NOMO-1 treated with dmso at 0.1 percent for 144 hours (cell line): ENCODE measurements around the gene RAB11FIP3.

ENCODE experiments used
- DNase-seq: peaks from one replicate; lab custom pipeline; 2025; ENCODE audit not compliant: unreplicated experiment; lab: John Stamatoyannopoulos, UW

Gene RAB11FIP3

GRCh38 chr16:389352-389751 is 36.1 kb upstream of the RAB11FIP3 start:
- no peak for DNase-seq

DNA sequence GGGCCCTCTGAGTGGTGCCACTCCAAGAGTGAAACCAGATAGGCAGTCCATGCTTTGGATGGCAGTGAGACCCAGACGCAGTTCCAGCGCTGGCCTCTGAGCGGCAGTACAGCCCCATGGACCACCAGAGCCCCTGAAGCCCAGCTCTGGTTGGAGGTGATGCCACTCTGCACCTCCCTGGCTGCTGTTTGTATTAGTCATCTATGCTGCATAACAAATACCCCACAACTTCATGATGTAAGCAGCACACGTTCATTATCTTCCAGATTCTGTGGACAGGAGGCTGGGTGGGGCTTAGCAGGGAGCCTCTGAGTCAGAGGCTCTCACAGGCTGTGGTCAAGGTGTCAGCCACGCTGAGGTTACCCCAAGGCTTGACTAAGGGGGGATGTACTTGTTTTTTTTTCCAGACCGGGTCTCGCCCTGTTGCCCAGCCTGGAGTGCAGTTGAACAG is 33.5 kb upstream of the RAB11FIP3 start:
- peak; percentile 50 for DNase-seq

- no peak for DNase-seq
Observed at GRCh38 chr16:392450-393030, 32.9 kb upstream of the RAB11FIP3 start.

- no peak for DNase-seq
Observed at GRCh38 chr16:396199-396598, 29.2 kb upstream of the RAB11FIP3 start.

DNA sequence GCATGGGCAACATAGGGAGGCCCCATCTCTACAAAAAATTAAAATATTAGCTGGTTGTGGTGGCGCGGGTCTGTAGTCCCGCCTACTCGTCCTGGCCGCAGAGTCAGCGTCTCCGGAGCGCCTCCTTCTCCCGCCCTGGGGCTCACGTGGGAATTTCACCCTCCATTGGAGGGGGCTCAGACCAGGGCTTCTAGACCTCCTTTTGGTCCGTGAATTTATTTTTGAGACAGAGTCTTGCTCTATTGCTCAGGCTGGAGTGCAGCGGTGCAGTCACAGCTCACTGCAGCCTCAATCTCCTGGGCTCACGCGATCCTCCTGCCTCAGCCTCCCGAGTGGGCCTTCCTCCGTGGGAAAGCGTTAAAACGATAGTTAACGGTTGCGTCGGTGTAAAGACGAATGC is 28.8 kb upstream of the RAB11FIP3 start:
- DNase-seq = peak; percentile 6

- DNase-seq = no peak
Observed at GRCh38 chr16:397135-397661, 28.3 kb upstream of the RAB11FIP3 start, which contains the start of gene NME4. TSS of gene NME4 (plus strand) at chr16:397199. CDS start at chr16:397223, 24 bp downstream.

- DNase-seq = peak; percentile 45
Observed at GRCh38 chr16:397736-398332, 27.6 kb upstream of the RAB11FIP3 start.

DNA sequence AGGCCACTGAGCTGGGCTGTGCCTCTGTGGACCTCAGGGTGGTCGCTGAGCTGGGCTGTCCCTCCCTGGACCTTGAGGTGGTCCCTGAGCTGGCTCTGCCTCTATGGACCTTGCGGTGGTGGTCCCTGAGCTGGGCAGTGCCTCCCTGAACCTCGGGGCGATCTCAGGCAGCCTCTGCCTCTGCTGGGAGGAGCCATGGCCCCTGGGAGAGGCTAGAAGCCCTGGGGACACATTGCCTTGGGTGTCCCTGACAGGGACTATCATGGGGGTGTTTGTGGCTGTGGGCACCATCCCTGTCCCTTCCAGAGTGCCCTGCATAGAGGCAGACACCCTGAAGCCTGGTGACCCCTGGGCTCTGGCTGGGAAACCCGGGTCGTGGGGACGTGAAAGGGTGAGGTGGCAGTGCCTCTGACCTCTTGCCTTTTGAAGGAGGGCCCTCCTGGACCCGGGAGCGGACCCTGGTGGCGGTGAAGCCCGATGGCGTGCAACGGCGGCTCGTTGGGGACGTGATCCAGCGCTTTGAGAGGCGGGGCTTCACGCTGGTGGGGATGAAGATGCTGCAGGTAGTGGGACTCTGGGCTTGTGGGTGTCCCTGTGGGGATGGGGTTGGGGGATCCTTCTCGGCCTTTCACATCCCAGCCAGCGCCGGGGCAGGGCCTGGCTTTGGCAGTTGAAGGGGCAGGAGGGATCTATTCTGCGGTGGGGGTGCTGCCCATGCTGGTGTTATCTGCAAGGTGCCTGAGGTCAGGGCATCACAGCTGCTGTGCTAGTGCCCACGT is 26.7 kb upstream of the RAB11FIP3 start:
- no peak for DNase-seq

DNA sequence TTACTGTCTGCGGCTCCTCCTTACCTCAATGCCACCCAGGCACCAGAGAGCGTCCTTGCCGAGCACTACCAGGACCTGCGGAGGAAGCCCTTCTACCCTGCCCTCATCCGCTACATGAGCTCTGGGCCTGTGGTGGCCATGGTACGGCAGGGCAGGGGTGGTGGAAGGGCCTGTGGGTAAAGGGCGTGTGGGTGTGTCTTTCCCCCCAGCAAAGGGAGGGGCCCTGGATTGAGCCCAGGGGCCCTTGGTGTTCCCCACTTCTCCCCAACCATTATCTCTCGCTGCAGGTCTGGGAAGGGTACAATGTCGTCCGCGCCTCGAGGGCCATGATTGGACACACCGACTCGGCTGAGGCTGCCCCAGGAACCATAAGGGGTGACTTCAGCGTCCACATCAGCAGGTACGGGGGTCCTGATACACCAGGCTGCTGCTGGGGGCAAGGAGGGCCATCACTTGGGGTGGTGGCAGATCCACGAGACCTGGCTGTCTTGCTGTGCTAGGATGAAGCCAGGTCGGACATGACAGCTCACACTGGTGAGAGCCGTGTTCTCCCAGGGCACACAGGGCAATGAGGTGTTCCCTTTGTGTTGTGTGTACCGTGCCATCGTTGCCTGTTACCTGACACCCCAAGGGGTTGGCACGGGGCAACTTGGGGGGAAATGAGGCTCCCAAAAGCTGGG is 26.0 kb upstream of the RAB11FIP3 start:
- DNase-seq = no peak

GRCh38 chr16:400061-400591 is 25.3 kb upstream of the RAB11FIP3 start:
- DNase-seq = no peak

GRCh38 chr16:401468-402348 is 23.7 kb upstream of the RAB11FIP3 start, which contains the start of gene DECR2:
TSS of gene DECR2 (plus strand) at chr16:401885. CDS start at chr16:401964, 79 bp downstream.
- DNase-seq = peak; percentile 69

DNA sequence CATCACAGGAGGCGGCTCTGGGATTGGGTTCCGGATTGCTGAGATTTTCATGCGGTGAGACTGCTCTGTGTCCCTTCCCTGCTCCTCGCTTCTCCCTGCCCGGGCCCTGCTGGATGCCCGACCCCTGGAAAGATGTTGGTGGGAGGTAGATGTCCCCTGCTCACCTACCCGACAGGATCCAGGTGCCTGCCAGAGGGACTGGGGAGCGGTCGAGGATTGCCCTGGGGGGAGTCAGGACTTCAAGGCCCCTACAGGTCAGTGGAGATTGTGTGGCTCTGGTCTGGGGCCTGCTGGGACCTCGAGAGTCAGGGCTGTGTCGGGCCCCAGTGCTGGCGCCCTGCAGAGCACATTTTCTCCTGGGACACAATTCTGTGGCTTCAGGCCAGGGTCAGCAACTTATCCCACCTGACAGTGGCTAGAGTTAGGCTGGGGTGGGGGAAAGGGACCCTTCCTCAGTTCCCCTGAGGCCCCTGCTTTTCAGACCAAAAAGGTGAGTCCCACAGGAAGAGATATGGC is 20.4 kb upstream of the RAB11FIP3 start:
- no peak for DNase-seq

- no peak for DNase-seq
Observed at GRCh38 chr16:405548-406506, 19.6 kb upstream of the RAB11FIP3 start.

DNA sequence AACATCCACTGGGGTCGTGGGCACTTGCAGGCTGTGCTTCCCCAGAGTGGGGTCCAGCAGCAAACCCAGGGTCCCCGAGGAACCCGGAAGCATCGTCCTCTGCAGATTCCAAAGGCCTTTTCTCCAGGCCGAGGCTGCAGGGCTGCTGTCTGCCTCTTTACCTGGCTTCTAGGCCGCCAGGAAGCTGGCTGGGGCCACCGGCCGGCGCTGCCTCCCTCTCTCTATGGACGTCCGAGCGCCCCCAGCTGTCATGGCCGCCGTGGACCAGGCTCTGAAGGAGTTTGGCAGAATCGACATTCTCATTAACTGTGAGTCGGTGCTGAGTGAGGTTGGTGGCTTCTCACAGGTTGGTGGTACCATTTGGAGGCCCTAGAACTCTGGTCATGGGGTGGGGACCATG is 18.2 kb upstream of the RAB11FIP3 start:
- no peak for DNase-seq

- DNase-seq = no peak
Observed at GRCh38 chr16:410516-411178, 14.8 kb upstream of the RAB11FIP3 start.

DNA sequence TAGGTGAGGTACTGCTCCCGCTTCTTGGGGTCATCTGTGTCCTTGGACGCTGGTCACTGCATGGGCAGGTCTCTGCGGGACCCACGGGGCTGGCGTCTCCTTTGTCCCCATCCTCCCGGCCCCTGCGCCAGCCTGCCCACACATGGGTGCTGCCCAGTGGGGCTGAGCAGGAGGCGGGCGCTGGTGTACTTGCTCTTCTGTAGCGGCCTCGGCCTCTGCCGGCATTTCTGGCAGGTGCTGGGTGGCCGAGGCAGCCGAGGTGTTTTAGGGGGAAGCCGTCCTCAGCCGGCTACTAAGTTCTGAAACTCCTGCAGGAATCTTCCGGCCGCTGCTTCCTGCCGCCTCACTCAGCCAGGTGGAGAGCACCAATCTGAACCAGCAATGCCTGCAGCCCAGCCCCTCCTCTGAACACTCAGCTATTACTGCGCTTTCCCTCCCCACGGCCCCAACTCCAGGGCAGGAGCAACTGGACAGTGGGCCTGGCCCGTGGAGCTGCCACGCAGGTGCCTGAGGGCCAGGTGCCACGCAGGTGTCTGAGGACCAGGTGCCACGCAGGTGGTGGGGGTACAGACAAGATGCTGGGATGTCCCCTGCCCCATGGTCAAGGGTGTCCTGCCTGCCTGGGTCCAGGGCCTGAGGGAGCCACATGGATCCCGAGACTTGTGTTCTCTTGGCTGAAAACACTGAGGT is 13.7 kb upstream of the RAB11FIP3 start:
- no peak for DNase-seq

GRCh38 chr16:414395-415169 is 10.9 kb upstream of the RAB11FIP3 start:
- no peak for DNase-seq
